H1 (cell line): ENCODE measurements around the gene GRHL3. TPM values are rescaled to one million over a fixed set of nuclear protein-coding genes. Genes with fewer than 3 reads are reported as not detected.

ENCODE experiments used
- CTCF ChIA-PET: fragments of 300-600 bp; sonication (Branson Sonifier 250); formaldehyde crosslinking; loops from one replicate; lab custom pipeline; 2021; ENCODE audit not compliant: partially characterized antibody; lab: Charles Lee
- POLR2A ChIA-PET: fragments of 300-600 bp; sonication (Branson Sonifier 250); formaldehyde crosslinking; loops from one replicate; lab custom pipeline; 2021; ENCODE audit warnings: inconsistent platforms; ENCODE audit not compliant: partially characterized antibody; lab: Charles Lee
- DNase-seq, 2 experiments: peaks; one replicate each; pipeline versions ENCODE4 v3.0.0 to v3.0.0-alpha.2; 2010 to 2022; ENCODE audit warnings: low spot score in 2 of 2, low read depth in 1 of 2, mixed read lengths in 1 of 2
- FAIRE-seq: peaks from 2 replicates; lab custom pipeline; 2011; peaks lifted over from hg19 to GRCh38; lab: Jason Lieb, UNC
- H2AFZ ChIP-seq: 2 replicates; pipeline ENCODE4 v1.8.1; 2012; ENCODE audit warnings: low read length, inconsistent platforms
- H2AK5ac ChIP-seq: 2 replicates; pipeline ENCODE4 v1.6.1; 2013; ENCODE audit warnings: low read depth, low read length
- H2BK120ac ChIP-seq: replicated peaks from 2 replicates; pipeline ENCODE3; 2013; ENCODE audit warnings: low read depth, low read length, inconsistent platforms
- H2BK12ac ChIP-seq: 2 replicates; pipeline ENCODE4 v1.6.1; 2013; ENCODE audit warnings: low read depth, low read length
- H2BK15ac ChIP-seq: 2 replicates; pipeline ENCODE4 v1.6.1; 2013; ENCODE audit warnings: low read length
- H2BK20ac ChIP-seq: 2 replicates; pipeline ENCODE4 v1.6.1; 2013; ENCODE audit warnings: low read length
- H2BK5ac ChIP-seq: 2 replicates; pipeline ENCODE4 v1.6.1; 2013; ENCODE audit warnings: low read depth, low read length
- H3K14ac ChIP-seq: 2 replicates; pipeline ENCODE4 v1.6.1; 2013; ENCODE audit warnings: inconsistent platforms; ENCODE audit not compliant: insufficient read length
- H3K18ac ChIP-seq: 2 replicates; pipeline ENCODE4 v1.6.1; 2013; ENCODE audit warnings: low read length; ENCODE audit errors: extremely low read depth
- H3K23ac ChIP-seq: 2 replicates; pipeline ENCODE4 v1.6.1; 2013; ENCODE audit warnings: inconsistent platforms; ENCODE audit not compliant: insufficient read length
- H3K23me2 ChIP-seq: 2 replicates; pipeline ENCODE4 v1.6.1; 2013; ENCODE audit warnings: low read depth, low read length
- H3K27ac ChIP-seq: 2 replicates; pipeline ENCODE4 v1.6.1; 2011; ENCODE audit warnings: low read depth, low read length, inconsistent platforms
- H3K27me3 ChIP-seq, 4 experiments: replicated peaks in 1 of 4; 1 replicate in 1 of 4; 2 replicates in 3 of 4; pipeline versions ENCODE4 v1.6.1 to v1.8.1; 2011 to 2013; ENCODE audit warnings: low read length in 3 of 4, mild to moderate bottlenecking in 3 of 4, inconsistent platforms in 2 of 4, mixed read lengths in 2 of 4, moderate library complexity in 1 of 4; ENCODE audit not compliant: control insufficient read depth in 3 of 4, insufficient read depth in 3 of 4; ENCODE audit errors: extremely low read depth in 1 of 4
- H3K36me3 ChIP-seq, 4 experiments: 2 replicates each; pipeline versions ENCODE4 v1.6.1 to v1.8.1; 2011 to 2013; ENCODE audit warnings: mild to moderate bottlenecking in 4 of 4, low read length in 3 of 4, moderate library complexity in 2 of 4, control low read depth in 1 of 4, inconsistent platforms in 1 of 4; ENCODE audit not compliant: insufficient read depth in 4 of 4, control insufficient read depth in 2 of 4
- H3K4ac ChIP-seq: replicated peaks from 2 replicates; pipeline ENCODE3; 2013; ENCODE audit warnings: low read length, low read depth, mixed read lengths, inconsistent platforms; ENCODE audit not compliant: insufficient read length
- H3K4me1 ChIP-seq, 4 experiments: replicated peaks in 1 of 4; 1 replicate in 1 of 4; 2 replicates in 3 of 4; pipeline versions ENCODE4 v1.6.1 to v1.8.1; 2011 to 2013; ENCODE audit warnings: low read length in 3 of 4, inconsistent platforms in 2 of 4, mixed read lengths in 1 of 4; ENCODE audit not compliant: insufficient read depth in 4 of 4, control insufficient read depth in 3 of 4
- H3K4me2 ChIP-seq, 2 experiments: 2 replicates each; pipeline versions ENCODE4 v1.6.1 to v1.8.1; 2011 to 2013; ENCODE audit warnings: low read depth in 2 of 2, low read length in 2 of 2, control low read depth in 1 of 2, inconsistent platforms in 1 of 2, mild to moderate bottlenecking in 1 of 2; ENCODE audit not compliant: insufficient read depth in 1 of 2
- H3K4me3 ChIP-seq, 4 experiments: fragments of 200-600, 300-600 bp in 1 of 4; sonication (generic), shearing (Covaris generic), sonication (Bioruptor Twin) in 1 of 4; 2 replicates each; pipeline versions ENCODE4 v1.5.1 to v1.8.1; 2011 to 2016; ENCODE audit warnings: low read length in 4 of 4, low read depth in 3 of 4, control low read depth in 2 of 4, inconsistent platforms in 2 of 4, mild to moderate bottlenecking in 2 of 4, mixed read lengths in 1 of 4, moderate library complexity in 1 of 4; ENCODE audit not compliant: insufficient read depth in 2 of 4; ENCODE audit errors: extremely low read depth in 1 of 4
- H3K56ac ChIP-seq: replicated peaks from 2 replicates; pipeline ENCODE3; 2013; ENCODE audit warnings: low read depth, mild to moderate bottlenecking, mixed read lengths, low read length, inconsistent platforms; ENCODE audit not compliant: insufficient read length
- H3K79me1 ChIP-seq: 2 replicates; pipeline ENCODE4 v1.6.1; 2013; ENCODE audit warnings: low read depth, low read length, control low read depth
- H3K79me2 ChIP-seq, 2 experiments: 2 replicates each; pipeline versions ENCODE4 v1.6.1 to v1.8.1; 2012 to 2013; ENCODE audit warnings: low read length in 2 of 2, mild to moderate bottlenecking in 2 of 2, inconsistent platforms in 1 of 2; ENCODE audit not compliant: insufficient read depth in 2 of 2, control insufficient read depth in 1 of 2
- H3K9ac ChIP-seq, 4 experiments: replicated peaks in 1 of 4; 1 replicate in 1 of 4; 2 replicates in 3 of 4; pipeline versions ENCODE4 v1.6.1 to v1.8.1; 2011 to 2013; ENCODE audit warnings: low read depth in 3 of 4, low read length in 3 of 4, control low read depth in 2 of 4, mild to moderate bottlenecking in 2 of 4, moderate library complexity in 2 of 4, inconsistent platforms in 1 of 4; ENCODE audit errors: extremely low read depth in 1 of 4
- H3K9me3 ChIP-seq, 2 experiments: 2 replicates each; pipeline versions ENCODE4 v1.6.1 to v1.8.1; 2012 to 2013; ENCODE audit warnings: mild to moderate bottlenecking in 2 of 2, moderate library complexity in 2 of 2, control low read depth in 1 of 2, inconsistent platforms in 1 of 2, low read depth in 1 of 2, low read length in 1 of 2, mixed read lengths in 1 of 2; ENCODE audit not compliant: insufficient read depth in 2 of 2
- H4K20me1 ChIP-seq, 2 experiments: replicated peaks in 1 of 2; 2 replicates each; pipeline versions ENCODE3 to v1.8.1; 2011 to 2013; ENCODE audit warnings: inconsistent platforms in 2 of 2, low read length in 2 of 2, mild to moderate bottlenecking in 1 of 2; ENCODE audit not compliant: insufficient read depth in 2 of 2, control insufficient read depth in 1 of 2
- H4K5ac ChIP-seq: 2 replicates; pipeline ENCODE4 v1.6.1; 2013; ENCODE audit warnings: low read length, low read depth, mixed read lengths, inconsistent platforms; ENCODE audit not compliant: insufficient read length
- H4K8ac ChIP-seq: 2 replicates; pipeline ENCODE4 v1.8.0; 2013; ENCODE audit warnings: mild to moderate bottlenecking, moderate library complexity, low read length, inconsistent platforms; ENCODE audit not compliant: insufficient read depth; ENCODE audit errors: extremely low read depth
- H4K91ac ChIP-seq: replicated peaks from 2 replicates; pipeline ENCODE3; 2013; ENCODE audit warnings: low read length, mixed read lengths, inconsistent platforms; ENCODE audit not compliant: insufficient read length
- RAD21 ChIP-seq, 2 experiments: IDR thresholded peaks in 1 of 2; conservative IDR thresholded peaks in 1 of 2; 2 replicates each; pipeline ENCODE4 v1.6.1; 2011; ENCODE audit warnings: low read depth in 2 of 2, low read length in 2 of 2, improper control_type of control experiment in 1 of 2, inconsistent platforms in 1 of 2, mild to moderate bottlenecking in 1 of 2, moderate library complexity in 1 of 2
- RFX5 ChIP-seq: IDR thresholded peaks from 2 replicates; pipeline ENCODE4 v1.6.1; 2011; ENCODE audit warnings: low read depth, low read length, improper control_type of control experiment, borderline replicate concordance
- USF2 ChIP-seq: IDR thresholded peaks from 2 replicates; pipeline ENCODE4 v1.6.1; 2011; ENCODE audit warnings: low read length, improper control_type of control experiment
- WGBS, 2 experiments: shearing (Covaris generic) in 1 of 2; methylation state at CpG; one replicate each; pipeline versions ENCODE4 v1.1.6 to v1.1.7; 2013 to 2015; ENCODE audit warnings: low lambda C conversion rate in 2 of 2, mixed read lengths in 2 of 2, inconsistent platforms in 1 of 2, low coverage in 1 of 2, missing lambda C conversion rate in 1 of 2; ENCODE audit not compliant: insufficient replicate concordance in 2 of 2, insufficient coverage in 1 of 2, insufficient read length in 1 of 2; ENCODE audit errors: extremely low coverage in 1 of 2, missing lambda C conversion rate in 1 of 2; 5-methylcytosine and 5-hydroxymethylcytosine counted together
- polyA plus RNA-seq, 7 experiments: library from polyadenylated mRNA; depleted of rRNA in 3 of 7; stranded (reverse) in 5 of 7; unstranded in 2 of 7; fragments of >200 nt in 5 of 7; fragments of 200-250 nt in 2 of 7; gene quantifications; 1 replicate in 5 of 7; 2 replicates in 1 of 7; 4 replicates in 1 of 7; pipeline versions ENCODE4 v1.2.1 to v1.2.3, GENCODE V29; 2011 to 2013; ENCODE audit warnings: missing spikeins in 2 of 7, mixed read lengths in 2 of 7
- total RNA-seq: library from RNA; stranded (reverse); fragmentation: NEBNext Ultra II Directional; extraction: Animal tissue kit (Norgen Biotek cat#: 25700); gene quantifications from 2 replicates; pipeline ENCODE4 v1.2.1, GENCODE V29; 2021

Gene GRHL3
- total and polyA plus RNA-seq, 2 of the 8 experiments (the other 6 are each of a cell fraction or from before 2014, with no cell fraction given) = 0.80 to 1.8 TPM

GRCh38 chr1:24344090-24344742, 25.1 kb downstream of the GRHL3 start:
- no peaks in the 10 kb centered on the region for H4K20me1 ChIP-seq
- no peak overlapping the region for H2BK5ac ChIP-seq
- H2BK20ac ChIP-seq = no peak overlapping the region
- DNase-seq = no peak
- H2BK15ac ChIP-seq = no peak overlapping the region
- no peak overlapping the region for H3K27ac ChIP-seq
- no peak overlapping the region for H4K91ac ChIP-seq
- no peaks in the 10 kb centered on the region for H3K9me3 ChIP-seq
- 0 out of 7 replicates have a peak, but pooled peaks cover 0 to 2% (median 0%) of the 10 kb centered on the region in 4 experiments for H3K27me3 ChIP-seq
- H3K4me1 ChIP-seq = peaks cover 0 to 28% (median 18%) of the 10 kb centered on the region in 4 experiments; a peak in 6 of 7 replicates
- no peak overlapping the region; a peak in 1 of 7 replicates for H3K9ac ChIP-seq
- H3K56ac ChIP-seq = no peak overlapping the region
- ChIA-PET POLR2A (interaction anchor here (0.7 kb wide), 1 partner anchor 31 kb away, joined by 3 read pairs; no protein-coding TSS in a partner anchor), CTCF (interaction anchor here (0.6 to 4.8 kb wide), 7 partner anchors 9 to 230 kb away, joined by 3 to 22 read pairs (median 5); no protein-coding TSS in a partner anchor)
- H2BK12ac ChIP-seq = no peak overlapping the region
- H2AFZ ChIP-seq = no peak overlapping the region
- no peak overlapping the region for H4K5ac ChIP-seq
- no peaks in the 10 kb centered on the region for H3K79me2 ChIP-seq
- no peak overlapping the region for H2BK120ac ChIP-seq
- no peak overlapping the region for H3K23ac ChIP-seq
- no peaks in the 10 kb centered on the region for H3K79me1 ChIP-seq
- H3K14ac ChIP-seq = no peak overlapping the region
- no peak overlapping the region for H2AK5ac ChIP-seq
- no peak overlapping the region for H3K4ac ChIP-seq
- no peak overlapping the region for H3K4me2 ChIP-seq
- WGBS, 2 experiments = 93% methylated on average over 8 of the region's 8 CpGs; no CpG with 5 or more reads in 1 of the 2 experiments
- H3K4me3 ChIP-seq = no peak overlapping the region
- no peaks in the 10 kb centered on the region; a peak in 1 of 8 replicates for H3K36me3 ChIP-seq
- peak overlapping the region; percentile 9; the same call in 1 of the 2 replicates for H4K8ac ChIP-seq
- H3K18ac ChIP-seq = no peak overlapping the region
- no peak for FAIRE-seq
- no peak for TF ChIP-seq RFX5
- peak in 1 of 2 experiments; percentile 18; a peak in 1 of 4 replicates for TF ChIP-seq RAD21 (IDR thresholded peaks at IDR 0.05 in 1 of 2, conservative IDR thresholded peaks at IDR 0.05 in 1 of 2; ENCODE audit: low read depth in 2 of 2, low read length in 2 of 2)
- TF ChIP-seq USF2 = no peak
- H3K23me2 ChIP-seq = no peaks in the 10 kb centered on the region
